ENCODE results near the gene CDH10. TPM values are rescaled to one million over a fixed set of nuclear protein-coding genes. Genes with fewer than 3 reads are reported as not detected.

CDH10 gene
- polyA plus RNA-seq, 1 experiment: 0.02 TPM

GRCh38 chr5:24598956-24599355 is 45.8 kb downstream of the CDH10 start:
- no peaks in the 10 kb centered on the region for H3K27me3 ChIP-seq (ENCODE audit: control insufficient read depth, insufficient read depth, low read length)
- H3K4me3 ChIP-seq (ENCODE audit: low read depth, low read length): no peak overlapping the region
- POLR2A ChIA-PET: no interaction called here
- no peak for DNase-seq (ENCODE audit: low read depth)
- H3K36me3 ChIP-seq (ENCODE audit: control insufficient read depth, insufficient read depth, low read length): no peaks in the 10 kb centered on the region
- CTCF ChIA-PET: no interaction called here
- TF ChIP-seq CTCF (IDR thresholded peaks at IDR 0.05; ENCODE audit: insufficient read depth, low read depth, low read length): no peak

- Histone ChIP-seq H3K27me3 (ENCODE audit: control insufficient read depth, insufficient read depth, low read length) (no peaks in the 10 kb centered on the region), H3K4me3 (ENCODE audit: low read depth, low read length) (no peak overlapping the region), H3K36me3 (ENCODE audit: control insufficient read depth, insufficient read depth, low read length) (no peaks in the 10 kb centered on the region)
- CTCF ChIA-PET: no interaction called here
- TF ChIP-seq CTCF (IDR thresholded peaks at IDR 0.05; ENCODE audit: insufficient read depth, low read depth, low read length): no peak
- no peak for DNase-seq (ENCODE audit: low read depth)
- POLR2A ChIA-PET: no interaction called here
Observed at GRCh38 chr5:24595329-24595728, 49.4 kb downstream of the CDH10 start.

GRCh38 chr5:24591426-24591825 is 53.4 kb downstream of the CDH10 start:
- CTCF ChIA-PET: no interaction called here
- TF ChIP-seq CTCF (IDR thresholded peaks at IDR 0.05; ENCODE audit: insufficient read depth, low read depth, low read length): no peak
- Histone ChIP-seq H3K4me3 (ENCODE audit: low read depth, low read length) (no peak overlapping the region), H3K27me3 (ENCODE audit: control insufficient read depth, insufficient read depth, low read length) (no peaks in the 10 kb centered on the region), H3K36me3 (ENCODE audit: control insufficient read depth, insufficient read depth, low read length) (no peaks in the 10 kb centered on the region)
- POLR2A ChIA-PET: no interaction called here
- no peak for DNase-seq (ENCODE audit: low read depth)

GRCh38 chr5:24589566-24589965 is 55.2 kb downstream of the CDH10 start:
- no peak overlapping the region for H3K4me3 ChIP-seq (ENCODE audit: low read depth, low read length)
- no peak for DNase-seq (ENCODE audit: low read depth)
- CTCF ChIA-PET: no interaction called here
- POLR2A ChIA-PET: no interaction called here
- no peaks in the 10 kb centered on the region for H3K36me3 ChIP-seq (ENCODE audit: control insufficient read depth, insufficient read depth, low read length)
- no peaks in the 10 kb centered on the region for H3K27me3 ChIP-seq (ENCODE audit: control insufficient read depth, insufficient read depth, low read length)
- TF ChIP-seq CTCF (IDR thresholded peaks at IDR 0.05; ENCODE audit: insufficient read depth, low read depth, low read length): no peak

GRCh38 chr5:24585751-24586150 is 59.0 kb downstream of the CDH10 start:
- ChIA-PET CTCF (no interaction called here), POLR2A (no interaction called here)
- DNase-seq (ENCODE audit: low read depth): no peak

More at GRCh38 chr5:24585751-24586150, 59.0 kb downstream of the CDH10 start:
- Histone ChIP-seq H3K36me3 (ENCODE audit: control insufficient read depth, insufficient read depth, low read length) (no peaks in the 10 kb centered on the region), H3K27me3 (ENCODE audit: control insufficient read depth, insufficient read depth, low read length) (no peaks in the 10 kb centered on the region), H3K4me3 (ENCODE audit: low read depth, low read length) (no peak overlapping the region)
- TF ChIP-seq CTCF (IDR thresholded peaks at IDR 0.05; ENCODE audit: insufficient read depth, low read depth, low read length): no peak
